GM12872 (cell line): ENCODE results near the gene MITF.

Source experiments
- TF ChIP-seq, protein P1 (sequence below): IDR thresholded peaks from 3 replicates; pipeline ENCODE4 v1.5.1; 2011; ENCODE audit warnings: low read depth, mild to moderate bottlenecking, low read length, moderate library complexity; ENCODE audit not compliant: insufficient read depth

MITF gene

DNA sequence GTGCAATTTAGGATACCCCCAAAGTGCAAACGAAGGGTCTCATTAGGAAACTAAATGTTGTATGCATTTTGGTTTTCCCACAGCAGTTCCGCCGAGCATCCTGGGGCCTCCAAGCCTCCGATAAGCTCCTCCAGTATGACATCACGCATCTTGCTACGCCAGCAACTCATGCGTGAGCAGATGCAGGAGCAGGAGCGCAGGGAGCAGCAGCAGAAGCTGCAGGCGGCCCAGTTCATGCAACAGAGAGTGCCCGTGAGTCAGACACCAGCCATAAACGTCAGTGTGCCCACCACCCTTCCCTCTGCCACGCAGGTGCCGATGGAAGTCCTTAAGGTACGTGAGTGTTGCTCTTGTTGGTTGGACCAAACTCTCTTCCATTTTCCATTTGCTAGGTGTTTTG is 139.8 kb downstream of the MITF start:
- TF ChIP-seq, protein P1, sequence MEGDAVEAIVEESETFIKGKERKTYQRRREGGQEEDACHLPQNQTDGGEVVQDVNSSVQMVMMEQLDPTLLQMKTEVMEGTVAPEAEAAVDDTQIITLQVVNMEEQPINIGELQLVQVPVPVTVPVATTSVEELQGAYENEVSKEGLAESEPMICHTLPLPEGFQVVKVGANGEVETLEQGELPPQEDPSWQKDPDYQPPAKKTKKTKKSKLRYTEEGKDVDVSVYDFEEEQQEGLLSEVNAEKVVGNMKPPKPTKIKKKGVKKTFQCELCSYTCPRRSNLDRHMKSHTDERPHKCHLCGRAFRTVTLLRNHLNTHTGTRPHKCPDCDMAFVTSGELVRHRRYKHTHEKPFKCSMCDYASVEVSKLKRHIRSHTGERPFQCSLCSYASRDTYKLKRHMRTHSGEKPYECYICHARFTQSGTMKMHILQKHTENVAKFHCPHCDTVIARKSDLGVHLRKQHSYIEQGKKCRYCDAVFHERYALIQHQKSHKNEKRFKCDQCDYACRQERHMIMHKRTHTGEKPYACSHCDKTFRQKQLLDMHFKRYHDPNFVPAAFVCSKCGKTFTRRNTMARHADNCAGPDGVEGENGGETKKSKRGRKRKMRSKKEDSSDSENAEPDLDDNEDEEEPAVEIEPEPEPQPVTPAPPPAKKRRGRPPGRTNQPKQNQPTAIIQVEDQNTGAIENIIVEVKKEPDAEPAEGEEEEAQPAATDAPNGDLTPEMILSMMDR: no peak

DNA sequence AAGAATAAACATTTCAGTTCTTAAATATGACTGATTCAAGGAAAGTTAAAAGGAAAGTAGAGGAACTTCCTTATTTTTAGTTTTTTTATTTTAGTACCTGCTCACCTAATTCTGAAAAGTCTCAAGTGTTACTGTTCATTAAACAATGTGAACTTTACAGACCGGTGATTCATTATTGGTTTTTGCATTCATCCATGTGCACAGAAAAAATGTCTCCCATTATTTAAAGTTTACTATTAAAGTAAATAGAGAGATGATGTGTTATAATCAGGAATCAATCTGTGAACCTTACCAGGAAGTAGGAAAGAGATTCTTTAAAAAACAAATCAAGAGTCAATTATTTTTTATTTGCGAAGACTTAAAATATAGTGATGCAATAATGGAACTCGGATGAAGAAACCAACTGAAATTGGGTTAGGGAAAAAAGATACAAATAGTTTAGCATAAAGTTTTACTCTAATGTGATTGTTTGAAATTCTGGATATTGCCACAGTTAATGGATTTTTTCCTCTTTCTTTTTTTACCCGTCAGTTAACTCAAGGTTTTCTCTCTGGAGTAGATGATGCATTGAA is 140.9 kb downstream of the MITF start:
- TF ChIP-seq, protein P1: no peak

DNA sequence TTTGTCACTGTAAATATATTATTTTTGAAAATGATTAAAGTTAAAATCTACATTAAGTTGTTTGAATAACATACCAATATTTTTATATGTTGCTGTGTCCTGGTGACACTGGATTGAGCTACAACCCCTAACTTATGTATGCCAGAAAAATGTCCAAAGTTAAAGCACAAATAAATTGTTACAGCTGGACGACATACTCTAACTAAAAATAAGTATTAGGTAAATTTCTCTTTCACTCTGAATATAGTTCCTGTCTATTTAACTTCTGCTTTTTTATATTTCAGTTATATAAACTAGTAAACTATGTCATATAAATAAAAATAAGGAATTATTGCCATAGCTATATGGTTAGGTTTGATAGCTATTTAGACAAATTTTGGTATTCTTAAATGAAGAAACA is 141.8 kb downstream of the MITF start:
- TF ChIP-seq, protein P1: no peak

DNA sequence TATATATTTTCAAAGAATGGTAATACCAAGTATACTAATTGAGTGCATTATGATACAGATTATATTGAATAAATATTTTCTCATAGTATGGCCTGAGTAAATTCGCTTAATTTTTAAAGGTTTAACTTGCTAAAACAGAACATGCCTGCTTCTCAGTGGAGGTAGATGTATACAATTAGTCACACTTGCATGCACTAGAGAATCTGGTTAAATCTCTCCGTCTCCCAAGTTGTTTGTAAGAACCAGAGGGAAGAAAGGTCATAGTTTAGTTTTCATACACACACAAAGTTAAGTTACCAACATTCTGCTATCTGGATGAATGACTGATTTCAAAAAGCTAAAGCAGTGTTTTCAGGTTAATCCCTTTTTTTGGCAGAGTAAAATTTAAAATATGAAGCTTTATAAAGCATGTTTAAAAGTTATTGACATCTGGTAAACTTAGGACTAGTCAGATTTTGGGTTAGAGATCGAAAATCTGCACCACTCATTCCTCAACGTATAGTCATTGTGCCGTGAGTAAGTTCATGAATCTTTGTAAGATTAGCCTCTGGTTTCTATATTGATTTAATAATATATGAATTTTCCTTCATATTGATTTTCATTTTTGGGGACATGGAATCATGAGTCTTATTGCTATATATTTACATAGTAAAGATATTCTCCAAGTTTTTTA is 142.6 kb downstream of the MITF start:
- TF ChIP-seq, protein P1: no peak

DNA sequence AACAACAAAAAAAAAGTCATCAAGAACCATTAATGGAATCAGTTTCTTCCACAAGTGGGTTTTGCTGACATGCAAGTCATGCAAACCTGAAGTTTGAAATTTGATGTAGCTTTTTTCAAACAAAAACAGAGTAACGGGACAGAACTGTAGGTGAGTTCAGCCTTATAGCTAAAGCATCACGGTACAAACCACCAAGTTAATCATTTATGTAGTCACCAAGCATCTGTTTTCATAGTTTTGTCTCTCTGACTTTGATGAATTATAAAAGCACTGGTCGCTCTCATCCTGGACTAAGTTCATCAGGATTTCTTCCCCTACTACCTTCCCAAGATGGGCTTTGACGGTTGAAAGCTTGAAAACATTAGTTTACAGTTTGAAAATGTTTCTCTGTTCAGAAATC is 143.3 kb downstream of the MITF start:
- TF ChIP-seq, protein P1: no peak

DNA sequence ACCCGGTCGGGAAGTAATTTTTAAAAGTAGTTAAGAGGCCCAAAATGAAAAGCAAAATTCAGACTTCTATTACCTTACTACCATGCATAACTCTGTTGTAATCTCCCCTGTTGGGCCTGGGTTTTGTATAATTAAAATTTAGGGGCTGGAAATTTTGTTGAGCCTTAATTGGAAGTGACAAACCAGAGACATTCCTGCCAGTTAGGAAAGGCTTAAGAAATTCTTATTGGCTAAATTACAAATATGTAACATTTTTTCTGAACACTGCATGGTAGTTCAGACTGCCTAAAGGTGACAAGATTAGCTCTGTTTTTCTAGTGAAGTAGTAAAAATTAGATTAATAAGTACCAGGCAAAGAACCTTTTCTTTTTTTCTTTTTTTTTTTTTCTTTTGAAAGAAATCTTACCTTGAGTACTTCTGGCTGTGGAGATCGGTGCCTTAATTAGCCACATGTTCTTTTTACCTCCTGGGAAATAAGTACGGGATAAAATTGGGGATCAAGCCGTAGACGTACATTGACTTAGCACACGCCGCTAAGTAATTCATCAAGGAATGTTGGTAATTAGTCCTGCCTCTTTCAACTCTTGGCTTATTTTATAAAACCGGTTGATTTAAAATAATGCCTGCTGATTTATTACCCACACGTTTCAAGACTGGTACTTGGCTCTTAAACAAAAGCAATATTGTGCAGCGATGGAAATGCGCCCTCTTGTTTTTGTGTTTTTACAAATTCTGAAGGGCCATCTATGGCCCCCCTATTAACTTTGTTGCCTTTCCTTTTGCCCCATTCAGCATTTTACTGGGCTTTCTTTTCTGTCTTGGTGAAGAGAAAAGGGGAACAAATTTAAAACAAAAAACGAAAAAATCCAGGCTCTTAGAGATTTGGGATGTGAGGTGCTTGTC is 149.0 kb downstream of the MITF start:
- TF ChIP-seq, protein P1: no peak

DNA sequence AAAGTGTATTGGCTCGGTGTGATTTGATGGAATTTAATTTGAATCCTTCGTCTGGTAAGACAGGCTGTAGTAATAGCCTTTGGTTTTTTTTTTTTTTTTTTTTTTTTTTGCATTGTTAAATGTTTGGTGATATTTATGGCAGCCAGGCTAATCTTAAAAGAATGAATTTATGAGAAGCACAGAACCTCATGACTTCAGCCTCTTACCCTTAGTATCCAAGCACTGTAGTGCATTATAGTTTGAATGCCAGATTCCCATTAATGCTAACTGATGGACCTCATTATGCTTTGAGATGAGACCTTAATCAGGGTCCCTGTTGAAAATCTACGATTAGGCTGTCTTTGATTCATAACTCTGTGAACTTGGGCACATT is 149.7 kb downstream of the MITF start:
- TF ChIP-seq, protein P1: no peak
